ENCODE data around the gene NSD1. TPM values are rescaled to one million over a fixed set of nuclear protein-coding genes. Genes with fewer than 3 reads are reported as not detected.

NSD1 gene
- total and polyA plus RNA-seq, 7 donors, result 6.0 to 56.2 (median 38.5) TPM

DNA sequence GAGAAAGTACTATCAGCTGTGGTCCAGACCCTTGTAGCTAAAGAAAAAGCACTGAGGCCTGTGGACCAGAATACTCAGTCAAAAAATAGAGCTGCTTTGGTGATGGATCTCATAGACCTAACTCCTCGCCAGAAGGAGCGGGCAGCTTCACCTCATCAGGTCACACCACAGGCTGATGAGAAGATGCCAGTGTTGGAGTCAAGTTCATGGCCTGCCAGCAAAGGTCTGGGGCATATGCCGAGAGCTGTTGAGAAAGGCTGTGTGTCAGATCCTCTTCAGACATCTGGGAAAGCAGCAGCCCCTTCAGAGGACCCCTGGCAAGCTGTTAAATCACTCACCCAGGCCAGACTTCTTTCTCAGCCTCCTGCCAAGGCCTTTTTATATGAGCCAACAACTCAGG, 161.1 kb downstream of the NSD1 start:
- peaks cover 9 to 81% of the 10 kb centered on the region in 2 donors for H3K36me3 ChIP-seq (ENCODE audit: insufficient read depth in 1 of 2, low read depth in 1 of 2)
- intact Hi-C loops (cut with DNase I), result no loop called here

DNA sequence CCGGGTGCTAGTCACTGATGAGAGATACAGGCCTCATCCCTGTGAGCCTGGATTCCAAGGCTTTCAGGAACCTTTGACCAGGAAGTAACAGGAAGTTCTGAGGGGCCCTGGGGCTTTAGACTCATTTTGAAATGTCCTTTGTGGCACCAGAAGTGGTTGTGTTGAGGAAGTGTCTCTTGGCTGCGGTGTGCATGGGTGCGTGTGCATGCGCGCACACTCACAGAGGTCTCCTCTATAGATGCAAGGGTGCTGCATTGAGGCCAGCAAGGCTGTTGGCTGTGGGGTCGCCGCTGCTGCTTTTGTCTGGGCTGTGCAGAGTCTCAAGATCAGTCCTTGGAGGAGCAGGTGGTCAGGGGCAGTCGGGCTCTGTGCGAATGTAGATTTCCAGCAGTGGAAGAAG, 162.4 kb downstream of the NSD1 start:
- DNase-seq (no peak), ATAC-seq (no peak)
- H3K27ac ChIP-seq, result peak overlapping the region; percentile 16
- intact Hi-C loops (cut with DNase I), result no loop called here
- H3K4me3 ChIP-seq, result no peak overlapping the region
- H3K4me1 ChIP-seq, result peaks cover 10% of the 10 kb centered on the region
- 82 to 89% (median 83%) methylated on average over 9 of the region's 9 CpGs for WGBS, 3 donors
- H3K27me3 ChIP-seq (ENCODE audit: insufficient read depth in 3 of 3, low read length in 2 of 3), result no peaks in the 10 kb centered on the region
- H3K9me3 ChIP-seq, result no peaks in the 10 kb centered on the region
- no peak for TF ChIP-seq CTCF (IDR thresholded peaks at IDR 0.05)
- H3K36me3 ChIP-seq (ENCODE audit: insufficient read depth in 1 of 2, low read depth in 1 of 2), result peaks cover 7 to 68% of the 10 kb centered on the region in 2 donors

More for the DNA sequence above, 161.1 kb downstream of the NSD1 start:
- H3K27ac ChIP-seq, result no peak overlapping the region
- no peak for ATAC-seq
- no peaks in the 10 kb centered on the region for H3K27me3 ChIP-seq (ENCODE audit: insufficient read depth in 3 of 3, low read length in 2 of 3)
- DNase-seq, result no peak
- no peaks in the 10 kb centered on the region for H3K4me1 ChIP-seq
- no peak overlapping the region for H3K4me3 ChIP-seq
- H3K9me3 ChIP-seq, result no peaks in the 10 kb centered on the region
- 85 to 90% (median 87%) methylated on average over 3 of the region's 3 CpGs for WGBS, 3 donors
- no peak for TF ChIP-seq CTCF (IDR thresholded peaks at IDR 0.05)

DNA sequence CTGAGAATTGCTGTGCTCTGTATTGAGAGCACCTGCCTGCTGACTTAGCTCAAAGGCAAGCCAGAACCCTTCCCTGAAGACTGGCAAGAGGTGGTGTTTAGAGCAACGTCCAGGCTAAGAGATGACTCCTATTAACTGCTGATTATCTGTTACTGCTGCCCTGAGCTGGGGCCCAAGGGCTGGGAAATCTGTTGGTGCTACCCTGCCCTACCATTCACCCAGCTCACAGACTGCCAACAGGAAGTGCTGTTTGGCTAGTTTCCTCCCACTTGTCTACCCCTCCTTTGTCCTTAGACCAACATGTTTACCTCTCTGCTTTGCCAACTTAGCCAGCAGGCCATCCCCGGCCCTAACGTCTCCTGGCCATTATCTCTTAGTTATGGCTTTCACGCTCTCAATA, 163.0 kb downstream of the NSD1 start:
- WGBS, 3 donors, result 36 to 49% (median 45%) methylated on average over 4 of the region's 4 CpGs
- Histone ChIP-seq H3K27me3 (ENCODE audit: insufficient read depth in 3 of 3, low read length in 2 of 3) (no peaks in the 10 kb centered on the region), H3K36me3 (ENCODE audit: insufficient read depth in 1 of 2, low read depth in 1 of 2) (peaks cover 6 to 66% of the 10 kb centered on the region in 2 donors), H3K9me3 (no peaks in the 10 kb centered on the region), H3K4me3 (no peak overlapping the region), H3K4me1 (peaks cover 17% of the 10 kb centered on the region), H3K27ac (no peak overlapping the region)
- TF ChIP-seq CTCF (IDR thresholded peaks at IDR 0.05), result no peak
- no peak for ATAC-seq
- DNase-seq, result no peak
- intact Hi-C loops (cut with DNase I), result no loop called here

DNA sequence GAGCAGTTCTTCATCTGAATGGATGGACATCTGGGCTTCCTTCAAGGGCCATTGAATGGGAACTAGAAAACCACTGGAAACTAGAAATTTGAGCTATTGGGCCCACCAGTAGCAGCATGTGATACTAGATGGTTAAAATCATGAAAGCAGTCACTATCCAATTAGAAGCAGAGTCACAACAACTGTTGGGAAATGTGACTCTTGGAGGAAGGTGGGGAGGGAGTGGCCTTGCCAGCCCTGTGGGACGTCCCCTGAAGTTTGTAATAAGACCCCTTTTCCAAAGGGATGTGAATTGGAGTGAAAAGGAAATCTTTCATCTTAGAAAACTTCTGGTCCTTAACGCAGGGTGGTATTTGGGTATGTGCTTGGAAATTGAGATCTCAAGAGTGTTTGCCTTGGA, 164.3 kb downstream of the NSD1 start:
- Histone ChIP-seq H3K4me1 (peaks cover 26% of the 10 kb centered on the region), H3K36me3 (ENCODE audit: insufficient read depth in 1 of 2, low read depth in 1 of 2) (peaks cover 0 to 60% of the 10 kb centered on the region in 2 donors), H3K27ac (no peak overlapping the region), H3K9me3 (no peaks in the 10 kb centered on the region), H3K4me3 (no peak overlapping the region), H3K27me3 (ENCODE audit: insufficient read depth in 3 of 3, low read length in 2 of 3) (no peaks in the 10 kb centered on the region)
- no peak for TF ChIP-seq CTCF (IDR thresholded peaks at IDR 0.05)
- intact Hi-C loops (cut with DNase I), result no loop called here
- 52 to 86% (median 59%) methylated on average over 2 of the region's 2 CpGs for WGBS, 3 donors
- DNase-seq (no peak), ATAC-seq (no peak)

GRCh38 chr5:177299697-177300096, 166.1 kb downstream of the NSD1 start:
- WGBS, 3 donors, result 76 to 83% (median 79%) methylated on average over 9 of the region's 9 CpGs
- no peak for ATAC-seq
- no peak for DNase-seq
- no peak overlapping the region for H3K4me3 ChIP-seq
- peak overlapping the region; percentile 92 for H3K27ac ChIP-seq
- H3K36me3 ChIP-seq (ENCODE audit: insufficient read depth in 1 of 2, low read depth in 1 of 2), result peaks cover 0 to 43% of the 10 kb centered on the region in 2 donors
- intact Hi-C loops (cut with DNase I), result loop anchor here (5.0 kb wide), 2 partner anchors 167 to 182 kb away; partner anchors contain the start of gene NSD1 (in 1 of the 2)
- no peak for TF ChIP-seq CTCF (IDR thresholded peaks at IDR 0.05)
- peaks cover 31% of the 10 kb centered on the region for H3K4me1 ChIP-seq
- H3K27me3 ChIP-seq (ENCODE audit: insufficient read depth in 3 of 3, low read length in 2 of 3), result no peaks in the 10 kb centered on the region
- no peaks in the 10 kb centered on the region for H3K9me3 ChIP-seq
